ENCODE data around the gene ISYNA1.

ISYNA1 gene

GRCh38 chr19:18399008-18399407 lies 38.9 kb downstream of the ISYNA1 start:
- Histone ChIP-seq H3K36me3 (ENCODE audit: insufficient read depth, low read length) (no peaks in the 10 kb centered on the region), H4K20me1 (ENCODE audit: insufficient read depth, low read length, poor library complexity, severe bottlenecking) (no peaks in the 10 kb centered on the region), H3K9me3 (ENCODE audit: insufficient read depth, low read depth, low read length) (no peaks in the 10 kb centered on the region), H3K79me2 (ENCODE audit: insufficient read depth, low read length) (no peaks in the 10 kb centered on the region), H3K4me1 (ENCODE audit: insufficient read depth, low read length, poor library complexity, severe bottlenecking) (peaks cover 7% of the 10 kb centered on the region), H3K4me3 (ENCODE audit: low read length, poor library complexity, severe bottlenecking) (no peak overlapping the region), H2AFZ (ENCODE audit: low read length) (no peak overlapping the region), H3K9ac (ENCODE audit: low read depth, low read length, poor library complexity, severe bottlenecking) (no peak overlapping the region), H3K4me2 (ENCODE audit: low read depth, low read length, poor library complexity, severe bottlenecking) (no peak overlapping the region), H3K9me2 (replicated peaks; ENCODE audit: low read depth, low read length) (no peaks in the 10 kb centered on the region), H3K27me3 (ENCODE audit: insufficient read depth, low read length, poor library complexity, severe bottlenecking) (no peaks in the 10 kb centered on the region), H3F3A (ENCODE audit: low read depth) (no peaks in the 10 kb centered on the region)
- TF ChIP-seq EZH2phosphoT487 (IDR thresholded peaks at IDR 0.05; ENCODE audit: borderline replicate concordance) (no peak), CTCF (conservative IDR thresholded peaks at IDR 0.05; ENCODE audit: low read length) (no peak)

- Histone ChIP-seq H3K9ac (ENCODE audit: low read depth, low read length, poor library complexity, severe bottlenecking) (no peak within 1 kb of the TSS), H3K9me3 (ENCODE audit: insufficient read depth, low read depth, low read length) (no peaks in the 10 kb centered on the region), H4K20me1 (ENCODE audit: insufficient read depth, low read length, poor library complexity, severe bottlenecking) (no peaks in the 10 kb centered on the region), H3K4me2 (ENCODE audit: low read depth, low read length, poor library complexity, severe bottlenecking) (no peak within 1 kb of the TSS), H2AFZ (ENCODE audit: low read length) (no peak within 1 kb of the TSS), H3K27me3 (ENCODE audit: insufficient read depth, low read length, poor library complexity, severe bottlenecking) (no peaks in the 10 kb centered on the region), H3K4me3 (ENCODE audit: low read length, poor library complexity, severe bottlenecking) (no peak within 1 kb of the TSS), H3K79me2 (ENCODE audit: insufficient read depth, low read length) (no peaks in the 10 kb centered on the region), H3K4me1 (ENCODE audit: insufficient read depth, low read length, poor library complexity, severe bottlenecking) (peaks cover 7% of the 10 kb centered on the region), H3K9me2 (replicated peaks; ENCODE audit: low read depth, low read length) (no peaks in the 10 kb centered on the region), H3F3A (ENCODE audit: low read depth) (no peaks in the 10 kb centered on the region), H3K36me3 (ENCODE audit: insufficient read depth, low read length) (no peaks in the 10 kb centered on the region)
- TF ChIP-seq EZH2phosphoT487 (IDR thresholded peaks at IDR 0.05; ENCODE audit: borderline replicate concordance) (no peak), CTCF (conservative IDR thresholded peaks at IDR 0.05; ENCODE audit: low read length) (no peak)
These were observed 40.4 kb downstream of the ISYNA1 start, which contains the start of gene LRRC25 for GRCh38 chr19:18397242-18398202. Gene LRRC25 (minus strand): TSS chr19:18397622. CDS start chr19:18396963, 659 bp downstream.

GRCh38 chr19:18396471-18397241 lies 41.3 kb downstream of the ISYNA1 start:
- H3K9me2 ChIP-seq (replicated peaks; ENCODE audit: low read depth, low read length) = no peaks in the 10 kb centered on the region
- H2AFZ ChIP-seq (ENCODE audit: low read length) = no peak overlapping the region
- no peaks in the 10 kb centered on the region for H3K36me3 ChIP-seq (ENCODE audit: insufficient read depth, low read length)
- TF ChIP-seq EZH2phosphoT487 (IDR thresholded peaks at IDR 0.05; ENCODE audit: borderline replicate concordance) (no peak), CTCF (conservative IDR thresholded peaks at IDR 0.05; ENCODE audit: low read length) (no peak)
- no peaks in the 10 kb centered on the region for H3K27me3 ChIP-seq (ENCODE audit: insufficient read depth, low read length, poor library complexity, severe bottlenecking)
- peaks cover under 1% of the 10 kb centered on the region for H3K4me1 ChIP-seq (ENCODE audit: insufficient read depth, low read length, poor library complexity, severe bottlenecking)
- no peak overlapping the region for H3K4me3 ChIP-seq (ENCODE audit: low read length, poor library complexity, severe bottlenecking)
- no peaks in the 10 kb centered on the region for H3K9me3 ChIP-seq (ENCODE audit: insufficient read depth, low read depth, low read length)
- H4K20me1 ChIP-seq (ENCODE audit: insufficient read depth, low read length, poor library complexity, severe bottlenecking) = no peaks in the 10 kb centered on the region
- H3K9ac ChIP-seq (ENCODE audit: low read depth, low read length, poor library complexity, severe bottlenecking) = no peak overlapping the region
- H3K79me2 ChIP-seq (ENCODE audit: insufficient read depth, low read length) = no peaks in the 10 kb centered on the region
- no peak overlapping the region for H3K4me2 ChIP-seq (ENCODE audit: low read depth, low read length, poor library complexity, severe bottlenecking)
- no peaks in the 10 kb centered on the region for H3F3A ChIP-seq (ENCODE audit: low read depth)

Measured in Loucy (cell line).